K562 (cell line): ENCODE data around the gene LSM12. TPM values are rescaled to one million over a fixed set of nuclear protein-coding genes. Genes with fewer than 3 reads are reported as not detected.

Experiments used
- ATAC-seq: fragments of 200-7000 bp; cut with Tn5 transposase; 3 replicates; pipeline ENCODE4 v1.9.1; 2020; ENCODE audit warnings: moderate library complexity
- BruUV-seq: library from RNA; stranded (reverse); fragments of 400-500 nt; replicated peaks from 2 replicates; lab custom pipeline; 2021; lab: Mats Ljungman, UMichigan
- CTCF ChIA-PET: fragments of 300-600 bp; formaldehyde crosslinking; extraction: SDS; loops from one replicate; lab custom pipeline; 2021; ENCODE audit warnings: low intra/inter-chr PET ratio; lab: Yijun Ruan, JAX
- POLR2A ChIA-PET: fragments of 300-600, 350-650 bp; sonication (Branson Sonifier 250); formaldehyde crosslinking; extraction: SDS; loops from one replicate; lab custom pipeline; 2021; ENCODE audit warnings: antibody characterized with exemption, inconsistent platforms; lab: Yijun Ruan, JAX
- DNase-seq, 4 experiments: peaks; one replicate each; pipeline versions ENCODE4 v3.0.0 to v3.0.0-alpha.2; 2011 to 2018; ENCODE audit warnings: low spot score in 3 of 4, mixed read lengths in 3 of 4; ENCODE audit errors: extremely low read depth in 1 of 4
- FAIRE-seq: peaks from 2 replicates; lab custom pipeline; 2011; peaks lifted over from hg19 to GRCh38; lab: Jason Lieb, UNC
- H2AFZ ChIP-seq: 2 replicates; pipeline ENCODE4 v1.6.0; 2011; ENCODE audit warnings: low read depth, low read length, control low read depth, inconsistent platforms
- H3K27ac ChIP-seq: fragments of 200-600 bp; 3 replicates; pipeline ENCODE4 v1.8.0; 2011; ENCODE audit warnings: low read depth, mild to moderate bottlenecking, control low read depth, inconsistent platforms, low read length, moderate library complexity, mixed read lengths; ENCODE audit errors: extremely low read depth
- H3K27me3 ChIP-seq, 2 experiments: fragments of 300-600 bp in 1 of 2; 2 replicates in 1 of 2; 3 replicates in 1 of 2; pipeline versions ENCODE4 v1.6.0 to v1.8.0; 2011; ENCODE audit warnings: inconsistent platforms in 2 of 2, low read length in 2 of 2, mild to moderate bottlenecking in 1 of 2, mixed read lengths in 1 of 2, moderate library complexity in 1 of 2; ENCODE audit not compliant: control insufficient read depth in 2 of 2, insufficient read depth in 2 of 2
- H3K36me3 ChIP-seq: fragments of 300-600 bp; 3 replicates; pipeline ENCODE4 v1.8.0; 2011; ENCODE audit warnings: mild to moderate bottlenecking, low read length, inconsistent platforms; ENCODE audit not compliant: control insufficient read depth, insufficient read depth
- H3K4me1 ChIP-seq, 2 experiments: fragments of 200-600 bp in 1 of 2; replicated peaks in 1 of 2; 2 replicates in 1 of 2; 3 replicates in 1 of 2; pipeline versions ENCODE4 v1.5.1 to v1.8.0; 2011; ENCODE audit warnings: inconsistent platforms in 2 of 2, low read length in 2 of 2, mild to moderate bottlenecking in 1 of 2, mixed read lengths in 1 of 2, moderate library complexity in 1 of 2; ENCODE audit not compliant: control insufficient read depth in 2 of 2, insufficient read depth in 2 of 2
- H3K4me2 ChIP-seq: 2 replicates; pipeline ENCODE4 v1.6.1; 2011; ENCODE audit warnings: low read length, control low read depth, inconsistent platforms, mixed read lengths; ENCODE audit not compliant: insufficient read depth
- H3K4me3 ChIP-seq: fragments of 200-600 bp; sonication (generic), shearing (Covaris generic); 2 replicates; pipeline ENCODE4 v1.5.1; 2016; ENCODE audit warnings: control low read depth, inconsistent platforms
- H3K79me2 ChIP-seq: fragments of 200-600 bp; 3 replicates; pipeline ENCODE4 v1.8.0; 2011; ENCODE audit warnings: low read length, inconsistent platforms; ENCODE audit not compliant: control insufficient read depth, insufficient read depth
- H3K9ac ChIP-seq, 2 experiments: 2 replicates each; pipeline versions ENCODE4 v1.6.0 to v1.6.1; 2011; ENCODE audit warnings: low read depth in 2 of 2, low read length in 2 of 2, control low read depth in 1 of 2, inconsistent platforms in 1 of 2, mild to moderate bottlenecking in 1 of 2, mixed read lengths in 1 of 2; ENCODE audit not compliant: insufficient read depth in 1 of 2
- H3K9me1 ChIP-seq: one replicate; pipeline ENCODE4 v1.6.0; 2011; ENCODE audit warnings: inconsistent platforms, mild to moderate bottlenecking, low read length, moderate library complexity; ENCODE audit not compliant: control insufficient read depth, insufficient read depth
- H3K9me3 ChIP-seq: replicated peaks from 2 replicates; pipeline ENCODE4 v1.5.1; 2011; ENCODE audit warnings: low read depth, low read length, inconsistent platforms; ENCODE audit not compliant: control insufficient read depth, insufficient read depth
- H4K20me1 ChIP-seq: replicated peaks from 2 replicates; pipeline ENCODE4 v1.6.1; 2011; ENCODE audit warnings: low read length, inconsistent platforms, mixed read lengths; ENCODE audit not compliant: control insufficient read depth, insufficient read depth
- C11orf30 ChIP-seq: fragments of 450-650 bp; IDR thresholded peaks from 2 replicates; pipeline ENCODE4 v1.6.1; 2016; ENCODE audit warnings: low read depth, mild to moderate bottlenecking
- JUN ChIP-seq, 2 experiments: sonication (generic) in 1 of 2; formaldehyde crosslinking in 1 of 2; IDR thresholded peaks; 2 replicates each; pipeline versions ENCODE4 v1.6.1 to v1.8.0; 2012 to 2022; ENCODE audit warnings: borderline replicate concordance in 2 of 2, mild to moderate bottlenecking in 2 of 2, improper control_type of control experiment in 1 of 2, low read depth in 1 of 2, low read length in 1 of 2, missing genetic modification reagents in 1 of 2
- KAT8 ChIP-seq: fragments of 450-650 bp; IDR thresholded peaks from 2 replicates; pipeline ENCODE4 v1.6.1; 2016; ENCODE audit warnings: low read depth, mild to moderate bottlenecking
- LCOR ChIP-seq: sonication (generic); formaldehyde crosslinking; IDR thresholded peaks from 2 replicates; pipeline ENCODE4 v1.8.0; 2022; ENCODE audit warnings: mild to moderate bottlenecking, missing genetic modification reagents
- POLR2B ChIP-seq: fragments of 450-650 bp; IDR thresholded peaks from 2 replicates; pipeline ENCODE4 v1.6.1; 2018; ENCODE audit warnings: low read depth; ENCODE audit not compliant: partially characterized antibody
- POLR2G ChIP-seq: fragments of 200-400 bp; formaldehyde crosslinking; IDR thresholded peaks from 2 replicates; pipeline ENCODE4 v1.6.1; 2017; ENCODE audit warnings: low read depth, mild to moderate bottlenecking, antibody characterized with exemption, low read length, moderate library complexity
- PTTG1 ChIP-seq: fragments of 450-650 bp; IDR thresholded peaks from 2 replicates; pipeline ENCODE4 v1.6.1; 2016; ENCODE audit warnings: low read depth, mild to moderate bottlenecking, missing genetic modification characterization, missing compliant biosample characterization
- RBFOX2 ChIP-seq: fragments of 200-400 bp; formaldehyde crosslinking; IDR thresholded peaks from 2 replicates; pipeline ENCODE4 v1.6.1; 2017; ENCODE audit warnings: low read depth, mild to moderate bottlenecking, low read length, moderate library complexity
- TAF1 ChIP-seq: IDR thresholded peaks from 2 replicates; pipeline ENCODE4 v1.6.1; 2011; ENCODE audit warnings: mild to moderate bottlenecking, low read length, moderate library complexity; ENCODE audit not compliant: insufficient read depth, control insufficient read depth, severe bottlenecking; ENCODE audit errors: extremely low read depth
- TCF3 ChIP-seq: sonication (generic); formaldehyde crosslinking; IDR thresholded peaks from 2 replicates; pipeline ENCODE4 v1.4.0; 2020; ENCODE audit warnings: mild to moderate bottlenecking, missing genetic modification reagents
- TRIM25 ChIP-seq: fragments of 450-650 bp; IDR thresholded peaks from 2 replicates; pipeline ENCODE4 v1.7.0; 2016; ENCODE audit warnings: borderline replicate concordance
- ZNF174 ChIP-seq: fragments of 250-450 bp; sonication (Bioruptor Pico); IDR thresholded peaks from 2 replicates; pipeline ENCODE4 v1.4.0; 2020; ENCODE audit warnings: mild to moderate bottlenecking
- WGBS: fragments of 100-300 bp; shearing (Covaris generic); methylation state at CpG from one replicate; pipeline ENCODE4 v1.1.6; 2016; ENCODE audit warnings: low coverage, mixed read lengths; ENCODE audit not compliant: insufficient coverage; ENCODE audit errors: missing lambda C conversion rate; 5-methylcytosine and 5-hydroxymethylcytosine counted together
- in situ Hi-C: fragments of 300-500 bp; cut with MboI; formaldehyde crosslinking; loops from 4 replicates; pipeline ENCODE4 v1.15.0; 2018; ENCODE audit warnings: inconsistent platforms, mixed read lengths
- intact Hi-C: fragments of 100-400 bp; cut with micrococcal nuclease; formaldehyde crosslinking; loops from 2 replicates; pipeline ENCODE4 v1.14.2; 2022
- polyA plus RNA-seq, 8 experiments: library from polyadenylated mRNA; depleted of rRNA in 4 of 8; stranded (reverse) in 5 of 8; unstranded in 3 of 8; fragments of >200 nt; fragmentation: Nextera tagmentation in 2 of 8; fragmentation: Illumina TruSeq in 1 of 8; extraction: Ambion mirVana in 2 of 8; extraction: Trizol in 1 of 8; gene quantifications; 2 replicates each; pipeline versions ENCODE4 v1.2.1 to v1.2.3, GENCODE V29; 2011 to 2014; ENCODE audit warnings: inconsistent platforms in 1 of 8, missing spikeins in 1 of 8
- total RNA-seq, 7 experiments: library from RNA; depleted of rRNA in 6 of 7; stranded (reverse); fragments of >200 nt in 6 of 7; fragmentation: Illumina TruSeq in 2 of 7; extraction: Trizol in 2 of 7; gene quantifications; 2 replicates each; pipeline versions ENCODE4 v1.2.1 to v1.2.3, GENCODE V29; 2011 to 2021; ENCODE audit warnings: low replicate concordance in 1 of 7

LSM12 gene
- total and polyA plus RNA-seq, 9 of the 15 experiments (the other 6 are each of a cell fraction or from before 2014, with no cell fraction given), result 53.0 to 258 (median 89.3) TPM

GRCh38 chr17:44075598-44076293, 9.3 kb upstream of the LSM12 start:
- Histone ChIP-seq H2AFZ (no peak overlapping the region), H3K79me2 (peaks cover 24% of the 10 kb centered on the region), H3K9me1 (no peaks in the 10 kb centered on the region), H3K27me3 (no peaks in the 10 kb centered on the region), H3K4me3 (no peak overlapping the region), H3K9ac (peak overlapping the region in 1 of 2 experiments; percentile 37; a peak in 2 of 4 replicates), H3K4me1 (peaks cover 3 to 23% of the 10 kb centered on the region in 2 experiments; a peak in 4 of 5 replicates), H3K27ac (no peak overlapping the region), H4K20me1 (no peaks in the 10 kb centered on the region), H3K4me2 (no peak overlapping the region), H3K9me3 (no peaks in the 10 kb centered on the region), H3K36me3 (peaks cover 38% of the 10 kb centered on the region; the same call in 2 of the 3 replicates)
- in situ Hi-C loops (no loop called here), intact Hi-C loops (no loop called here)
- no peak for FAIRE-seq
- WGBS, result 77% methylated on average over 10 of the region's 10 CpGs
- ATAC-seq, result no peak
- DNase-seq, result no peak
- TF ChIP-seq C11orf30 (no peak), POLR2B (no peak), PTTG1 (tag) (no peak), KAT8 (no peak), POLR2G (peak; percentile 49), TCF3 (CRISPR knock-in tag) (no peak), TAF1 (no peak), LCOR (CRISPR knock-in tag) (no peak), ZNF174 (CRISPR knock-in tag) (no peak), JUN (IDR thresholded peaks at IDR 0.05; ENCODE audit: borderline replicate concordance, low read depth, low read length) (no peak), JUN (CRISPR knock-in tag; IDR thresholded peaks at IDR 0.05; ENCODE audit: borderline replicate concordance) (no peak), TRIM25 (no peak), RBFOX2 (peak; percentile 39; the same call in 1 of the 2 replicates)
- BruUV-seq, result no TSS peak
- ChIA-PET CTCF (no interaction called here), POLR2A (interaction anchor here (1.1 to 1.3 kb wide), 2 partner anchors 8 to 11 kb away, joined by 3 to 4 read pairs; no protein-coding TSS in a partner anchor)
